ENCODE results near the gene HDAC4.

Gene HDAC4

GRCh38 chr2:239184179-239184578 lies 216.6 kb downstream of the HDAC4 start:
- H3K9ac ChIP-seq (ENCODE audit: insufficient read length, low read depth): no peak overlapping the region
- no peak for TF ChIP-seq ZNF274 (IDR thresholded peaks at IDR 0.05; ENCODE audit: low read depth, low read length)
- no peak for TF ChIP-seq YY1 (IDR thresholded peaks at IDR 0.05; ENCODE audit: insufficient read depth, insufficient read length)
- no peak for TF ChIP-seq SUZ12 (IDR thresholded peaks at IDR 0.05; ENCODE audit: extremely low read depth, insufficient read depth, insufficient read length)
- H3K4me1 ChIP-seq (ENCODE audit: insufficient read depth, insufficient read length): no peaks in the 10 kb centered on the region
- no peaks in the 10 kb centered on the region for H3K27me3 ChIP-seq (ENCODE audit: insufficient read depth, insufficient read length)
- no peak overlapping the region for H3K4me3 ChIP-seq (ENCODE audit: insufficient read length, low read depth)
- DNase-seq (ENCODE audit: low read depth, low spot score): no peak
- peaks cover 43% of the 10 kb centered on the region for H3K36me3 ChIP-seq (ENCODE audit: insufficient read depth, insufficient read length, low read length)
- peaks cover 8% of the 10 kb centered on the region; the same call in 1 of the 2 replicates for H3K9me3 ChIP-seq (ENCODE audit: insufficient read depth, low read length)

GRCh38 chr2:239182981-239183791 lies 217.6 kb downstream of the HDAC4 start:
- Histone ChIP-seq H3K9ac (ENCODE audit: insufficient read length, low read depth) (no peak overlapping the region), H3K9me3 (ENCODE audit: insufficient read depth, low read length) (no peaks in the 10 kb centered on the region), H3K4me3 (ENCODE audit: insufficient read length, low read depth) (no peak overlapping the region), H3K36me3 (ENCODE audit: insufficient read depth, insufficient read length, low read length) (peaks cover 33% of the 10 kb centered on the region), H3K27me3 (ENCODE audit: insufficient read depth, insufficient read length) (no peaks in the 10 kb centered on the region), H3K4me1 (ENCODE audit: insufficient read depth, insufficient read length) (no peaks in the 10 kb centered on the region)
- no peak for DNase-seq (ENCODE audit: low read depth, low spot score)
- no peak for TF ChIP-seq YY1 (IDR thresholded peaks at IDR 0.05; ENCODE audit: insufficient read depth, insufficient read length)
- no peak for TF ChIP-seq SUZ12 (IDR thresholded peaks at IDR 0.05; ENCODE audit: extremely low read depth, insufficient read depth, insufficient read length)
- TF ChIP-seq ZNF274 (IDR thresholded peaks at IDR 0.05; ENCODE audit: low read depth, low read length): no peak

GRCh38 chr2:239181903-239182581 lies 218.8 kb downstream of the HDAC4 start:
- no peak for TF ChIP-seq SUZ12 (IDR thresholded peaks at IDR 0.05; ENCODE audit: extremely low read depth, insufficient read depth, insufficient read length)
- no peak for TF ChIP-seq ZNF274 (IDR thresholded peaks at IDR 0.05; ENCODE audit: low read depth, low read length)
- TF ChIP-seq YY1 (IDR thresholded peaks at IDR 0.05; ENCODE audit: insufficient read depth, insufficient read length): no peak
- Histone ChIP-seq H3K4me3 (ENCODE audit: insufficient read length, low read depth) (no peak overlapping the region), H3K4me1 (ENCODE audit: insufficient read depth, insufficient read length) (no peaks in the 10 kb centered on the region), H3K27me3 (ENCODE audit: insufficient read depth, insufficient read length) (no peaks in the 10 kb centered on the region), H3K9ac (ENCODE audit: insufficient read length, low read depth) (no peak overlapping the region), H3K9me3 (ENCODE audit: insufficient read depth, low read length) (peaks cover 10% of the 10 kb centered on the region; the same call in 1 of the 2 replicates), H3K36me3 (ENCODE audit: insufficient read depth, insufficient read length, low read length) (peaks cover 31% of the 10 kb centered on the region)
- DNase-seq (ENCODE audit: low read depth, low spot score): no peak

- peaks cover 26% of the 10 kb centered on the region for H3K36me3 ChIP-seq (ENCODE audit: insufficient read depth, insufficient read length, low read length)
Measured at GRCh38 chr2:239181074-239181902, 219.5 kb downstream of the HDAC4 start.

GRCh38 chr2:239180526-239181073 lies 220.2 kb downstream of the HDAC4 start:
- Histone ChIP-seq H3K4me1 (ENCODE audit: insufficient read depth, insufficient read length) (no peaks in the 10 kb centered on the region), H3K9me3 (ENCODE audit: insufficient read depth, low read length) (peaks cover 14% of the 10 kb centered on the region; the same call in 1 of the 2 replicates), H3K4me3 (ENCODE audit: insufficient read length, low read depth) (no peak overlapping the region), H3K9ac (ENCODE audit: insufficient read length, low read depth) (no peak overlapping the region), H3K27me3 (ENCODE audit: insufficient read depth, insufficient read length) (no peaks in the 10 kb centered on the region), H3K36me3 (ENCODE audit: insufficient read depth, insufficient read length, low read length) (peaks cover 23% of the 10 kb centered on the region)
- TF ChIP-seq SUZ12 (IDR thresholded peaks at IDR 0.05; ENCODE audit: extremely low read depth, insufficient read depth, insufficient read length) (no peak), YY1 (IDR thresholded peaks at IDR 0.05; ENCODE audit: insufficient read depth, insufficient read length) (no peak), ZNF274 (IDR thresholded peaks at IDR 0.05; ENCODE audit: low read depth, low read length) (no peak)
- DNase-seq (ENCODE audit: low read depth, low spot score): no peak

More at GRCh38 chr2:239181074-239181902, 219.5 kb downstream of the HDAC4 start:
- H3K9me3 ChIP-seq (ENCODE audit: insufficient read depth, low read length): peaks cover 14% of the 10 kb centered on the region; the same call in 1 of the 2 replicates
- H3K4me1 ChIP-seq (ENCODE audit: insufficient read depth, insufficient read length): no peaks in the 10 kb centered on the region
- no peak for TF ChIP-seq SUZ12 (IDR thresholded peaks at IDR 0.05; ENCODE audit: extremely low read depth, insufficient read depth, insufficient read length)
- no peak for TF ChIP-seq YY1 (IDR thresholded peaks at IDR 0.05; ENCODE audit: insufficient read depth, insufficient read length)
- no peak for TF ChIP-seq ZNF274 (IDR thresholded peaks at IDR 0.05; ENCODE audit: low read depth, low read length)
- no peak for DNase-seq (ENCODE audit: low read depth, low spot score)
- H3K9ac ChIP-seq (ENCODE audit: insufficient read length, low read depth): no peak overlapping the region
- H3K4me3 ChIP-seq (ENCODE audit: insufficient read length, low read depth): no peak overlapping the region
- H3K27me3 ChIP-seq (ENCODE audit: insufficient read depth, insufficient read length): no peaks in the 10 kb centered on the region

- Histone ChIP-seq H3K36me3 (ENCODE audit: insufficient read depth, insufficient read length, low read length) (peaks cover 23% of the 10 kb centered on the region), H3K27me3 (ENCODE audit: insufficient read depth, insufficient read length) (no peaks in the 10 kb centered on the region), H3K4me3 (ENCODE audit: insufficient read length, low read depth) (no peak overlapping the region), H3K4me1 (ENCODE audit: insufficient read depth, insufficient read length) (no peaks in the 10 kb centered on the region), H3K9me3 (ENCODE audit: insufficient read depth, low read length) (peaks cover 14% of the 10 kb centered on the region; the same call in 1 of the 2 replicates), H3K9ac (ENCODE audit: insufficient read length, low read depth) (no peak overlapping the region)
- no peak for DNase-seq (ENCODE audit: low read depth, low spot score)
- TF ChIP-seq ZNF274 (IDR thresholded peaks at IDR 0.05; ENCODE audit: low read depth, low read length): no peak
- TF ChIP-seq SUZ12 (IDR thresholded peaks at IDR 0.05; ENCODE audit: extremely low read depth, insufficient read depth, insufficient read length): no peak
- no peak for TF ChIP-seq YY1 (IDR thresholded peaks at IDR 0.05; ENCODE audit: insufficient read depth, insufficient read length)
Measured at GRCh38 chr2:239179851-239180371, 220.9 kb downstream of the HDAC4 start.
